HG03066 (cell line): ENCODE data around the gene DYNC1I1.

Experiments
- ATAC-seq: cut with Tn5 transposase; IDR thresholded peaks from one replicate; pipeline ENCODE4 v1.9.1; 2021; ENCODE audit warnings: low read depth; ENCODE audit not compliant: unreplicated experiment

The DYNC1I1 gene

GRCh38 chr7:96116173-96116572 lies 343.8 kb downstream of the DYNC1I1 start:
- ATAC-seq: no peak

GRCh38 chr7:96118449-96119001 lies 346.2 kb downstream of the DYNC1I1 start:
- no peak for ATAC-seq

GRCh38 chr7:96120445-96121225 lies 348.3 kb downstream of the DYNC1I1 start:
- no peak for ATAC-seq

- ATAC-seq: no peak
Observed at GRCh38 chr7:96121752-96122151, 349.4 kb downstream of the DYNC1I1 start.

- no peak for ATAC-seq
Observed at GRCh38 chr7:96122746-96123145, 350.4 kb downstream of the DYNC1I1 start.

GRCh38 chr7:96126382-96126781 lies 354.0 kb downstream of the DYNC1I1 start:
- ATAC-seq: no peak

- ATAC-seq: no peak
Observed at GRCh38 chr7:96127746-96128145, 355.4 kb downstream of the DYNC1I1 start.

GRCh38 chr7:96131525-96131924 lies 359.2 kb downstream of the DYNC1I1 start:
- no peak for ATAC-seq

- ATAC-seq: no peak
Observed at GRCh38 chr7:96135241-96135640, 362.9 kb downstream of the DYNC1I1 start.

GRCh38 chr7:96136600-96137239 lies 364.4 kb downstream of the DYNC1I1 start:
- ATAC-seq: no peak

- no peak for ATAC-seq
Observed at GRCh38 chr7:96143495-96144259, 371.3 kb downstream of the DYNC1I1 start.

GRCh38 chr7:96144260-96144526 lies 371.8 kb downstream of the DYNC1I1 start:
- ATAC-seq: no peak
